Endothelial cell (in vitro differentiated cells): ENCODE data around the gene RAB31. TPM values are rescaled to one million over a fixed set of nuclear protein-coding genes. Genes with fewer than 3 reads are reported as not detected.

Source experiments
- DNase-seq: peaks from one replicate; pipeline ENCODE4 v3.0.0; 2021; ENCODE audit warnings: low spot score
- H3K27ac Mint-ChIP-seq: one replicate; pipeline ENCODE4 v1.8.0; 2021; ENCODE audit warnings: mixed read lengths, inconsistent platforms; ENCODE audit not compliant: unreplicated experiment
- H3K27me3 Mint-ChIP-seq: one replicate; pipeline ENCODE4 v1.8.0; 2021; ENCODE audit warnings: mild to moderate bottlenecking, moderate library complexity, mixed read lengths, inconsistent platforms; ENCODE audit not compliant: unreplicated experiment
- H3K36me3 Mint-ChIP-seq: one replicate; pipeline ENCODE4 v1.8.0; 2021; ENCODE audit warnings: mild to moderate bottlenecking, low read depth, mixed read lengths, inconsistent platforms; ENCODE audit not compliant: unreplicated experiment
- H3K4me1 Mint-ChIP-seq: one replicate; pipeline ENCODE4 v1.8.0; 2021; ENCODE audit warnings: mild to moderate bottlenecking, mixed read lengths, inconsistent platforms; ENCODE audit not compliant: unreplicated experiment
- H3K4me3 Mint-ChIP-seq: one replicate; pipeline ENCODE4 v1.8.0; 2021; ENCODE audit warnings: mild to moderate bottlenecking, mixed read lengths, inconsistent platforms; ENCODE audit not compliant: unreplicated experiment
- H3K9me3 Mint-ChIP-seq: one replicate; pipeline ENCODE4 v1.8.0; 2021; ENCODE audit warnings: mixed read lengths, inconsistent platforms; ENCODE audit not compliant: unreplicated experiment
- total RNA-seq: library from RNA; stranded (reverse); fragmentation: NEBNext Ultra II Directional; extraction: Animal tissue kit (Norgen Biotek cat#: 25700); gene quantifications from one replicate; pipeline ENCODE4 v1.2.1, GENCODE V29; 2021; ENCODE audit not compliant: unreplicated experiment
- TF ChIP-seq, protein P1 (sequence below): fragments of 200-600 bp; sonication (generic); IDR thresholded peaks from one replicate; pipeline ENCODE4 v1.5.0; 2021; ENCODE audit warnings: antibody characterized with exemption; ENCODE audit not compliant: unreplicated experiment

RAB31 gene
- total RNA-seq, 1 donor from 2014 or later, result 88.8 TPM

DNA sequence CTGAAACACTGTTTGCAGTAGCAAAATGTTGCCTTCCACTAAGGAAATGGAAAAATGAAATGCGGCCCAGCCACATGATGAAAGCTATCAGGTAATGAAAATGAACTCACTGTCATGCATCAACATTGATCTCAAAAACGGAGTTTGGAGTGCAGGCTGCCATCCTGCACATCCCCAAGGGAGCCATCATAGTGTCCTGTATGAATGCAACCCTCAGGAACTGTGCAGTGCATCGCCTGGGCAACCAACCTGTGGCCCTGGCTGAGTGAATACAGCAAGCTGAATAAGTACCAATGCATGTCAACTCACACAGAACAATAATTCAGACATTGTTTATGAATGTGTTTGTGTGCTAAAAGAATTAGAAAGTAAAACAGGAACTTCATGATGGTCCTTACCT is 154.6 kb downstream of the RAB31 start:
- peaks cover 18% of the 10 kb centered on the region for H3K4me1 Mint-ChIP-seq
- TF ChIP-seq, protein P1, sequence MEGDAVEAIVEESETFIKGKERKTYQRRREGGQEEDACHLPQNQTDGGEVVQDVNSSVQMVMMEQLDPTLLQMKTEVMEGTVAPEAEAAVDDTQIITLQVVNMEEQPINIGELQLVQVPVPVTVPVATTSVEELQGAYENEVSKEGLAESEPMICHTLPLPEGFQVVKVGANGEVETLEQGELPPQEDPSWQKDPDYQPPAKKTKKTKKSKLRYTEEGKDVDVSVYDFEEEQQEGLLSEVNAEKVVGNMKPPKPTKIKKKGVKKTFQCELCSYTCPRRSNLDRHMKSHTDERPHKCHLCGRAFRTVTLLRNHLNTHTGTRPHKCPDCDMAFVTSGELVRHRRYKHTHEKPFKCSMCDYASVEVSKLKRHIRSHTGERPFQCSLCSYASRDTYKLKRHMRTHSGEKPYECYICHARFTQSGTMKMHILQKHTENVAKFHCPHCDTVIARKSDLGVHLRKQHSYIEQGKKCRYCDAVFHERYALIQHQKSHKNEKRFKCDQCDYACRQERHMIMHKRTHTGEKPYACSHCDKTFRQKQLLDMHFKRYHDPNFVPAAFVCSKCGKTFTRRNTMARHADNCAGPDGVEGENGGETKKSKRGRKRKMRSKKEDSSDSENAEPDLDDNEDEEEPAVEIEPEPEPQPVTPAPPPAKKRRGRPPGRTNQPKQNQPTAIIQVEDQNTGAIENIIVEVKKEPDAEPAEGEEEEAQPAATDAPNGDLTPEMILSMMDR, result no peak
- peak overlapping the region; percentile 63 for H3K4me3 Mint-ChIP-seq
- H3K27ac Mint-ChIP-seq, result no peak overlapping the region
- H3K9me3 Mint-ChIP-seq, result peaks cover 11% of the 10 kb centered on the region
- peaks cover 8% of the 10 kb centered on the region for H3K27me3 Mint-ChIP-seq
- H3K36me3 Mint-ChIP-seq, result peaks cover 41% of the 10 kb centered on the region
- no peak for DNase-seq

DNA sequence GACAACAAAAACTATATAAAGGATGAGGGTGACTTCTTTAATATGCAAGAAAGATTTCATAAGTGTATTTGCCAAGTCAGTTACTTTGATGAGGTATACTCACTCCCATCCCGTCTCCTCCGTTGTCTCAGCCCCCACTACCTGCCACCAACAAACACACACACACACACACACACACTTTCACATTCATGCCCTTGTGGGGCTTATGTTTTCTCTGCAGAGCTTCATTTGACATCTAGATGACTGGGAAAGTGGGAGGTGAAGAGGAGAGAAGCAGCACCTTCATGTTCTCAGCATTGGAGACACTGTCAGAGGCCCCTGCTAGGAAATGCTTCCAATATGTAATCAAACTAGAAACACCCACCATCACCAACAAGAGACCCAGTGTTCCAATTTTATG is 155.2 kb downstream of the RAB31 start:
- Mint-ChIP-seq H3K4me1 (peaks cover 18% of the 10 kb centered on the region), H3K27me3 (peaks cover 8% of the 10 kb centered on the region), H3K9me3 (peaks cover 11% of the 10 kb centered on the region), H3K4me3 (peak overlapping the region; percentile 31), H3K36me3 (peaks cover 41% of the 10 kb centered on the region), H3K27ac (no peak overlapping the region)
- TF ChIP-seq, protein P1, result no peak
- DNase-seq, result no peak

DNA sequence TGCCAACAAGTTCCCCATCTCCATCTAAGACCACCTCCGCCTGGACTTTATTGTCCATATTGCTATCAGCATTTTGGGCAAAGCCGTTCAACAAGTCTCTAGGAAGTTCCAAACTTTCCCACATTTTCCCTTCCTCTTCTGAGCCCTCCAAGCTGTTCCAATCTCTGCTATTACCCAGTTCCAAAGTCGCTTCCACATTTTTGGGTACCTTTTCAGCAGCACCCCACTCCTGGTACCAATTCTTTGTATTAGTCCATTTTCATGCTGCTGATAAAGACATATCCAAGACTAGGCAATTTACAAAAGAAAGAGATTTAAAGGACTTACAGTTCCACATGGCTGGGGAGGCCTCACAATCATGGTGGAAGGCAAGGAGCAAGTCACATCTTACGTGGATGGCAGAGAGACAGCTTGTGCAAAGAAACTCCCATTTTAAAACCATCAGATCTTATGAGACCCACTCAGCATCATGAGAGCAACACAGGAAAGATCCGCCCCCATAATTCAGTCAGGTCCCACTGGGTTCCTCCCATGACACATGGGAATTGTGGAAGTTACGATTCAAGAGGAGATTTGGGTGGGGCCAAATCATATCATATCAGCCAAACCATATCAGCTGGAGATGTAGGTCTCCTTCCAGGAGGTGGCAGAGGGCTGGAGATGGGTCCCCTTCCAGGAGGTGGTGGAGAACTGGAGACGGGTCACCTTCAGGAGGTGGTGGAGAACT is 157.8 kb downstream of the RAB31 start:
- DNase-seq, result no peak
- peaks cover 9% of the 10 kb centered on the region for H3K27me3 Mint-ChIP-seq
- H3K9me3 Mint-ChIP-seq, result peaks cover 11% of the 10 kb centered on the region
- H3K4me3 Mint-ChIP-seq, result peak overlapping the region; percentile 56
- TF ChIP-seq, protein P1, result no peak
- H3K27ac Mint-ChIP-seq, result no peak overlapping the region
- H3K4me1 Mint-ChIP-seq, result peaks cover 36% of the 10 kb centered on the region
- H3K36me3 Mint-ChIP-seq, result peaks cover 30% of the 10 kb centered on the region

DNA sequence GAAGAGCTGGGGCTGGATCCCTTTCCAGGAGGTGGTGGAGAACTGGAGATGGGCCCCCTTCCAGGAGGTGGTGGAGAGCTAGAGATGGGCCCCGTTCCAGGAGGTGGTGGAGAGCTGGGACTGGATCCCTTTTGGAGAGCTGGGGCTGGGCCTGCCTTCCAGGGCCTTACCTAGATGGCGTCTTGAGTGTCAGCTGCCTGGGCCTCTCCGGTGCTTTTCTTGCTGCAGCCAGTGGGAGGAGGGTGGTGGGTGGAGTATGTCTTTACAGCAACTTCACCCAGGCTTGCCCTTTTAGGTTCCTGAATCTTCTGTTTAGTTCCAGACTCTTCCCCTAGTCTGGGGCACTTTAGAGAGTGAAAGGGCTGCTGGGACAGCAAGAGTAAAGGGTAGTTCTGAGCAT is 158.5 kb downstream of the RAB31 start:
- no peak for DNase-seq
- H3K27ac Mint-ChIP-seq, result no peak overlapping the region
- H3K4me1 Mint-ChIP-seq, result peaks cover 41% of the 10 kb centered on the region
- peaks cover 27% of the 10 kb centered on the region for H3K36me3 Mint-ChIP-seq
- TF ChIP-seq, protein P1, result no peak
- H3K4me3 Mint-ChIP-seq, result no peak overlapping the region
- H3K27me3 Mint-ChIP-seq, result peaks cover 9% of the 10 kb centered on the region
- H3K9me3 Mint-ChIP-seq, result peaks cover 11% of the 10 kb centered on the region

DNA sequence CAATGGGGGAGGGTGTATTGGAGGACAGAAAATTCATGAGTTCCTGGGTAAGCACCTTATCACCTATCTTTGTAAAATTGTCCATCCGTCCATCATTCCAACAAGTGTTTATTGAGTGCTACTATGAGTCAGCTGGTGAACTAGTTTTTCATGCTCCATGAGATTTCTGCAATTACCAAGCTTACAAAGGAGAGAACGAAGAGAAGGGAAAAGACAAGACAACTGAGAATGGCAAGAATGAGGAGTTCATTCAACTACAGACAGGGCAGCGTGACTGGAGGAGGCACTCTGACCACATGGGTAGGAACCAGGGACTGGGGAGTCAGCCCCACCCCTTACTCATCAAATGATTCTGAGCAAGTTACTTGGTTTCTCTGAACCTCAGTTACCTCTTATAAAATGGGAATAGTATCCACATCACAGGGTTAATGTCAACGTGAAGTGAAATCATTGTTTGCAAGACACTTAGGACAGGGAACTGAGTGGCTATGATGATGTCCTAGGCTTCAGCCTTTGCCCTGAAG is 159.0 kb downstream of the RAB31 start:
- H3K4me3 Mint-ChIP-seq, result no peak overlapping the region
- DNase-seq, result no peak
- peaks cover 11% of the 10 kb centered on the region for H3K9me3 Mint-ChIP-seq
- H3K27ac Mint-ChIP-seq, result no peak overlapping the region
- TF ChIP-seq, protein P1, result no peak
- H3K27me3 Mint-ChIP-seq, result peaks cover 9% of the 10 kb centered on the region
- peaks cover 41% of the 10 kb centered on the region for H3K4me1 Mint-ChIP-seq
- H3K36me3 Mint-ChIP-seq, result peaks cover 25% of the 10 kb centered on the region
